Endothelial cell of umbilical vein (primary cell): ENCODE data around the gene SLC22A7. TPM values are rescaled to one million over a fixed set of nuclear protein-coding genes. Genes with fewer than 3 reads are reported as not detected.

Experiments used
- Bru-seq: library from RNA; stranded (reverse); fragments of 400-500 nt; gene quantifications from one replicate; lab custom pipeline; 2021; lab: Mats Ljungman, UMichigan
- BruChase-seq, 2 experiments: library from RNA; stranded (reverse); fragments of 400-500 nt; gene quantifications; one replicate each; lab custom pipeline; 2021; lab: Mats Ljungman, UMichigan
- BruUV-seq: library from RNA; stranded (reverse); fragments of 400-500 nt; replicated peaks from 2 replicates; lab custom pipeline; 2021; lab: Mats Ljungman, UMichigan
- CTCF ChIA-PET: fragments of 300-600, 350-600 bp; sonication (Branson Sonifier 250); formaldehyde crosslinking; loops from one replicate; lab custom pipeline; 2021; ENCODE audit warnings: antibody characterized with exemption, inconsistent platforms; lab: Charles Lee
- POLR2A ChIA-PET: fragments of 300-600, 350-600 bp; sonication (Branson Sonifier 250); formaldehyde crosslinking; loops from one replicate; lab custom pipeline; 2021; ENCODE audit warnings: antibody characterized with exemption, inconsistent platforms; lab: Charles Lee
- DNase-seq: peaks from one replicate; pipeline ENCODE4 v3.0.0-alpha.2; 2011; ENCODE audit warnings: low read depth, low spot score
- FAIRE-seq: peaks from 2 replicates; lab custom pipeline; 2011; peaks lifted over from hg19 to GRCh38; lab: Jason Lieb, UNC
- H2AFZ ChIP-seq: 2 replicates; pipeline ENCODE4 v1.6.0; 2012; ENCODE audit warnings: low read depth, low read length, control low read depth, inconsistent platforms
- H3K27ac ChIP-seq: 2 replicates; pipeline ENCODE4 v1.5.1; 2011; ENCODE audit warnings: low read depth, mild to moderate bottlenecking, control low read depth, low read length, moderate library complexity; ENCODE audit not compliant: insufficient read depth
- H3K27me3 ChIP-seq, 2 experiments: 2 replicates each; pipeline versions ENCODE4 v1.6.0 to v1.6.1; 2011; ENCODE audit warnings: low read length in 2 of 2, mixed read lengths in 1 of 2; ENCODE audit not compliant: control insufficient read depth in 2 of 2, insufficient read depth in 2 of 2
- H3K36me3 ChIP-seq, 2 experiments: 2 replicates in 1 of 2; 3 replicates in 1 of 2; pipeline ENCODE4 v1.5.1; 2011; ENCODE audit warnings: low read length in 2 of 2, mild to moderate bottlenecking in 1 of 2, moderate library complexity in 1 of 2; ENCODE audit not compliant: control insufficient read depth in 2 of 2, insufficient read depth in 2 of 2; ENCODE audit errors: extremely low read depth in 1 of 2
- H3K4me1 ChIP-seq: 3 replicates; pipeline ENCODE4 v1.5.1; 2011; ENCODE audit warnings: mild to moderate bottlenecking, low read length; ENCODE audit not compliant: control insufficient read depth, insufficient read depth; ENCODE audit errors: extremely low read depth
- H3K4me2 ChIP-seq: 2 replicates; pipeline ENCODE4 v1.6.1; 2011; ENCODE audit warnings: low read length, control low read depth, mixed read lengths; ENCODE audit not compliant: insufficient read depth
- H3K4me3 ChIP-seq, 3 experiments: fragments of 200-600 bp in 1 of 3; sonication (generic), shearing (Covaris generic) in 1 of 3; replicated peaks in 1 of 3; 2 replicates each; pipeline ENCODE4 v1.5.1; 2011 to 2016; ENCODE audit warnings: control low read depth in 3 of 3, low read length in 3 of 3, mild to moderate bottlenecking in 2 of 3, inconsistent platforms in 1 of 3, low read depth in 1 of 3, moderate library complexity in 1 of 3; ENCODE audit not compliant: insufficient read depth in 1 of 3
- H3K79me2 ChIP-seq: 2 replicates; pipeline ENCODE4 v1.6.0; 2012; ENCODE audit warnings: low read length, inconsistent platforms; ENCODE audit not compliant: control insufficient read depth, insufficient read depth
- H3K9ac ChIP-seq: replicated peaks from 2 replicates; pipeline ENCODE3; 2011; ENCODE audit warnings: low read length, control low read depth; ENCODE audit not compliant: insufficient read depth; ENCODE audit errors: extremely low read depth
- H3K9me1 ChIP-seq: replicated peaks from 3 replicates; pipeline ENCODE4 v1.6.0; 2011; ENCODE audit warnings: mild to moderate bottlenecking, low read length; ENCODE audit not compliant: control insufficient read depth, insufficient read depth; ENCODE audit errors: extremely low read depth
- H3K9me3 ChIP-seq: replicated peaks from 2 replicates; pipeline ENCODE4 v1.5.1; 2012; ENCODE audit warnings: low read length, inconsistent platforms; ENCODE audit not compliant: control insufficient read depth, insufficient read depth
- H4K20me1 ChIP-seq: replicated peaks from 2 replicates; pipeline ENCODE3; 2011; ENCODE audit warnings: mild to moderate bottlenecking, low read length; ENCODE audit not compliant: control insufficient read depth, insufficient read depth; ENCODE audit errors: extremely low read depth
- EZH2 ChIP-seq: IDR thresholded peaks from 2 replicates; pipeline ENCODE4 v1.6.1; 2012; ENCODE audit warnings: borderline replicate concordance, low read depth, mild to moderate bottlenecking, moderate library complexity, low read length, inconsistent platforms; ENCODE audit not compliant: severe bottlenecking
- FOS ChIP-seq: IDR thresholded peaks from 2 replicates; pipeline ENCODE4 v1.6.1; 2011; ENCODE audit warnings: mild to moderate bottlenecking, low read length, moderate library complexity, borderline replicate concordance; ENCODE audit not compliant: insufficient read depth
- GATA2 ChIP-seq: IDR thresholded peaks from 2 replicates; pipeline ENCODE4 v1.7.0; 2011; ENCODE audit warnings: low read depth, mild to moderate bottlenecking, moderate library complexity, mixed read lengths, low read length; ENCODE audit not compliant: insufficient read length, insufficient read depth
- JUN ChIP-seq: IDR thresholded peaks from 2 replicates; pipeline ENCODE4 v1.6.1; 2011; ENCODE audit warnings: borderline replicate concordance, low read depth; ENCODE audit not compliant: insufficient read length, insufficient read depth
- MYC ChIP-seq: IDR thresholded peaks from one replicate; pipeline ENCODE4 v1.6.1; 2011; ENCODE audit warnings: mild to moderate bottlenecking, low read depth, low read length
- dilution Hi-C: fragments of 300-500 bp; cut with MboI; formaldehyde crosslinking; loops from one replicate; pipeline ENCODE4 v1.15.0; 2019; ENCODE audit warnings: low sequenced_read_pairs; ENCODE audit not compliant: extremely low pct_ligation_motif_present
- intact Hi-C: fragments of 100-400 bp; cut with micrococcal nuclease; formaldehyde crosslinking; loops from one replicate; pipeline ENCODE4 v1.10.0; 2022
- long read RNA-seq: library from polyadenylated mRNA; stranded (forward); transcript quantifications from one replicate; pipeline ENCODE4 v2.0.0, GENCODE V29; 2021
- polyA minus RNA-seq, 3 experiments: library from RNA; depleted of rRNA, polyadenylated mRNA; stranded (reverse); fragments of >200 nt; gene quantifications; 1 replicate in 1 of 3; 2 replicates in 2 of 3; pipeline ENCODE4 v1.2.3, GENCODE V29; 2011
- polyA plus RNA-seq, 4 experiments: library from polyadenylated mRNA; depleted of rRNA in 3 of 4; stranded (reverse) in 3 of 4; unstranded in 1 of 4; fragments of >200 nt; gene quantifications; 2 replicates each; pipeline versions ENCODE4 v1.2.1 to v1.2.3, GENCODE V29; 2011 to 2012; ENCODE audit warnings: missing spikeins in 1 of 4
- total RNA-seq: library from RNA; stranded (reverse); gene quantifications from 2 replicates; pipeline ENCODE4 v1.2.3, GENCODE V29; 2021
- TF ChIP-seq, protein P1 (sequence below), 2 donors: IDR thresholded peaks; 1 replicate in 1 of 2; 2 replicates in 1 of 2; pipeline ENCODE4 v1.5.1; 2011; ENCODE audit warnings: low read length in 2 of 2, mild to moderate bottlenecking in 2 of 2, moderate library complexity in 2 of 2, control low read depth in 1 of 2, inconsistent platforms in 1 of 2, low read depth in 1 of 2; ENCODE audit not compliant: insufficient read depth in 1 of 2; ENCODE audit errors: extremely low read depth in 1 of 2
- TF ChIP-seq, protein P2 (sequence below): IDR thresholded peaks from 2 replicates; pipeline ENCODE4 v1.6.1; 2011; ENCODE audit not compliant: insufficient read depth, insufficient read length

Gene SLC22A7, protein sequence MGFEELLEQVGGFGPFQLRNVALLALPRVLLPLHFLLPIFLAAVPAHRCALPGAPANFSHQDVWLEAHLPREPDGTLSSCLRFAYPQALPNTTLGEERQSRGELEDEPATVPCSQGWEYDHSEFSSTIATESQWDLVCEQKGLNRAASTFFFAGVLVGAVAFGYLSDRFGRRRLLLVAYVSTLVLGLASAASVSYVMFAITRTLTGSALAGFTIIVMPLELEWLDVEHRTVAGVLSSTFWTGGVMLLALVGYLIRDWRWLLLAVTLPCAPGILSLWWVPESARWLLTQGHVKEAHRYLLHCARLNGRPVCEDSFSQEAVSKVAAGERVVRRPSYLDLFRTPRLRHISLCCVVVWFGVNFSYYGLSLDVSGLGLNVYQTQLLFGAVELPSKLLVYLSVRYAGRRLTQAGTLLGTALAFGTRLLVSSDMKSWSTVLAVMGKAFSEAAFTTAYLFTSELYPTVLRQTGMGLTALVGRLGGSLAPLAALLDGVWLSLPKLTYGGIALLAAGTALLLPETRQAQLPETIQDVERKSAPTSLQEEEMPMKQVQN
- total RNA-seq (not detected in 2 replicates), polyA plus RNA-seq (not detected in 2 replicates), polyA minus RNA-seq (not detected in 2 replicates), Bru-seq, nascent RNA (not detected), BruChase-seq, experiment 1, labeled RNA remaining after a 6-hour chase (percentile 14 among the genes with signal in this experiment), BruChase-seq, experiment 2, labeled RNA remaining after a 2-hour chase (not detected)
- polyA plus RNA-seq (2011; cell fraction: cytosol; rRNA removed), result not detected in 2 replicates
- not detected in 2 replicates for polyA plus RNA-seq (2011; cell fraction: nucleus; rRNA removed)
- not detected in 2 replicates for polyA plus RNA-seq (2012)
- polyA minus RNA-seq (2011; cell fraction: cytosol; rRNA and poly(A)+ RNA removed), result not detected
- polyA minus RNA-seq (2011; cell fraction: nucleus; rRNA and poly(A)+ RNA removed), result not detected in 2 replicates
- long read RNA-seq, result 0 reads

DNA sequence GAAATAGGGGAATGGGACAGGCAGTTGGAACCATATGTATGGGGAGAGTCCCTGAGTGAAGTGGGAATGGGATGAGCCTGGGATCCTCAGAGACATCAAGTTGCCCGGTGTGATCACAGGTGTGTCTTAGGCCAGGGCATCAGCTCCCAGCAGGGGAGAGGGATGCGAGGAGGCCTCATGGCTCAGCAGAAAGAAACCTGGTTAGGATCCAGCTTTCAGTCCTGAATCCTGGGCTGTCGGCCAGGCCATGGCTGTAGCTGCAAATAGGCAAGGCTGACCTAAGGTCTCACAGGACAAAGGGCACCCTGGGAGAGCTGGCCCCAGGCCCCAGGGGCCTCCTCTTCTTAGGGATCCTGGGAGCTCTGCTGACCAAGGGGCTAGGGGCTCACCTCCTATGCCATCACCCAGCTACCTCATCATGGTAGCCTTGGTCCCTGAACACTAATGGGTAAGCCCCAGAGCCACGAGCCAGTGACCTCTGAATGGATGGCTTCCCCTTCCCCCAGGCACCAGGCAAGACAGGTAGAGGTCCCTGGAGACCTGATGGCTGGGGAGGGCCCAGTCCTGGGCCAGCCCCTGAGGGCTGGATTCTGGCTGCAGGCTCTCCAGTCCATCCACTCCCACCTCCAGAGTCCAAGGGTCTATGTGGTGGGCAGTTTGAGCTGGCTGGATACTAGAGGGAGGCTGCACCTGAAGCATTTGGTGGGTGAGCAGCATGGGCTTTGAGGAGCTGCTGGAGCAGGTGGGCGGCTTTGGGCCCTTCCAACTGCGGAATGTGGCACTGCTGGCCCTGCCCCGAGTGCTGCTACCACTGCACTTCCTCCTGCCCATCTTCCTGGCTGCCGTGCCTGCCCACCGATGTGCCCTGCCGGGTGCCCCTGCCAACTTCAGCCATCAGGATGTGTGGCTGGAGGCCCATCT is at the start of gene SLC22A7:
SLC22A7 (plus strand) TSS at position 617 of the 921 bp plus-strand sequence; CDS start at position 716, 99 bp downstream.
- Histone ChIP-seq H2AFZ (no peak within 1 kb of the TSS), H3K9me1 (no peaks in the 10 kb centered on the region), H3K4me3 (no peak within 1 kb of the TSS), H3K27me3 (peaks cover 0 to 16% of the 10 kb centered on the region in 2 experiments), H3K4me2 (no peak within 1 kb of the TSS), H3K79me2 (no peaks in the 10 kb centered on the region), H4K20me1 (no peaks in the 10 kb centered on the region), H3K9ac (no peak within 1 kb of the TSS), H3K36me3 (no peaks in the 10 kb centered on the region), H3K4me1 (no peaks in the 10 kb centered on the region), H3K27ac (no peak within 1 kb of the TSS), H3K9me3 (no peaks in the 10 kb centered on the region)
- TF ChIP-seq FOS (no peak), EZH2 (no peak), JUN (no peak), GATA2 (no peak), MYC (no peak)
- TF ChIP-seq, protein P1, sequence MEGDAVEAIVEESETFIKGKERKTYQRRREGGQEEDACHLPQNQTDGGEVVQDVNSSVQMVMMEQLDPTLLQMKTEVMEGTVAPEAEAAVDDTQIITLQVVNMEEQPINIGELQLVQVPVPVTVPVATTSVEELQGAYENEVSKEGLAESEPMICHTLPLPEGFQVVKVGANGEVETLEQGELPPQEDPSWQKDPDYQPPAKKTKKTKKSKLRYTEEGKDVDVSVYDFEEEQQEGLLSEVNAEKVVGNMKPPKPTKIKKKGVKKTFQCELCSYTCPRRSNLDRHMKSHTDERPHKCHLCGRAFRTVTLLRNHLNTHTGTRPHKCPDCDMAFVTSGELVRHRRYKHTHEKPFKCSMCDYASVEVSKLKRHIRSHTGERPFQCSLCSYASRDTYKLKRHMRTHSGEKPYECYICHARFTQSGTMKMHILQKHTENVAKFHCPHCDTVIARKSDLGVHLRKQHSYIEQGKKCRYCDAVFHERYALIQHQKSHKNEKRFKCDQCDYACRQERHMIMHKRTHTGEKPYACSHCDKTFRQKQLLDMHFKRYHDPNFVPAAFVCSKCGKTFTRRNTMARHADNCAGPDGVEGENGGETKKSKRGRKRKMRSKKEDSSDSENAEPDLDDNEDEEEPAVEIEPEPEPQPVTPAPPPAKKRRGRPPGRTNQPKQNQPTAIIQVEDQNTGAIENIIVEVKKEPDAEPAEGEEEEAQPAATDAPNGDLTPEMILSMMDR (IDR thresholded peaks at IDR 0.05; ENCODE audit: extremely low read depth in 1 of 2, insufficient read depth in 1 of 2, low read depth in 1 of 2, low read length in 2 of 2), result no peak
- TF ChIP-seq, protein P2, sequence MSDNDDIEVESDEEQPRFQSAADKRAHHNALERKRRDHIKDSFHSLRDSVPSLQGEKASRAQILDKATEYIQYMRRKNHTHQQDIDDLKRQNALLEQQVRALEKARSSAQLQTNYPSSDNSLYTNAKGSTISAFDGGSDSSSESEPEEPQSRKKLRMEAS, result no peak
- ChIA-PET CTCF (interaction anchor here (0.8 to 1.7 kb wide), 7 partner anchors 8 to 80 kb away, joined by 3 to 6 read pairs (median 4); partner anchors contain the start of gene DNPH1), POLR2A (no interaction called here)
- DNase-seq (no peak), FAIRE-seq (no peak)
- dilution Hi-C loops (no loop called here), intact Hi-C loops (no loop called here)
- BruUV-seq, result no TSS peak
